Measurements from ENCODE around the gene TMIGD1. TPM values are rescaled to one million over a fixed set of nuclear protein-coding genes. Genes with fewer than 3 reads are reported as not detected.

The TMIGD1 gene
- total RNA-seq, 1 experiment from 2014 or later = not detected

DNA sequence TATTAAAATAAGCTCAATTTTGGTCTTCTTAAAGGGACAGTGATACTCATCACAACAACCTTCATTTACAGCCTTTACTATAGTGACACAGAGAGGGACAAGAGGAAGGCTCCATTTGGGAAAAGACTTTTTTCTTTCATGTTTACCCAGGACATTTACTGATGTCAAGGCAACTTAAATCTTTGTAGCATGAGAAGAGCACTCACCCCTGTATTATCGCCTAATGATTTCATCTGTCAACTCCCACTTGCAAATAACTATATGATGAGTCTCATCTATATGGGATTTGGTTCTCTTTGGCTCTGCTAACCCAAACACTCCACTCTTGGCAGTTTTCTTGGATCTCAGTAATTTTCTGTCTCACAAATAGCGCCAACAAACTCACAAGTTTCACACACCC, 66.2 kb downstream of the TMIGD1 start:
- Histone ChIP-seq H3K9ac (ENCODE audit: extremely low read depth, insufficient read length, low read length) (no peak overlapping the region), H4K20me1 (ENCODE audit: control insufficient read depth, insufficient read depth, insufficient read length) (no peaks in the 10 kb centered on the region), H2BK15ac (ENCODE audit: low read depth, low read length) (no peak overlapping the region), H2BK5ac (ENCODE audit: insufficient read length, low read length) (no peak overlapping the region), H3K4me1 (ENCODE audit: insufficient read depth, low read length) (no peaks in the 10 kb centered on the region), H3K4me2 (ENCODE audit: insufficient read depth, insufficient read length, low read length) (no peak overlapping the region), H3K23me2 (ENCODE audit: insufficient read length, low read depth, low read length, poor library complexity, severe bottlenecking) (no peaks in the 10 kb centered on the region), H4K5ac (ENCODE audit: insufficient read length, low read depth, low read length) (no peak overlapping the region), H2BK12ac (ENCODE audit: insufficient read length, low read depth, low read length) (no peak overlapping the region), H2AFZ (ENCODE audit: low read length) (no peak overlapping the region), H3T11ph (ENCODE audit: low read length) (no peak overlapping the region), H4K8ac (replicated peaks; ENCODE audit: insufficient read length, low read depth, low read length) (no peak overlapping the region), H3K56ac (ENCODE audit: insufficient read length, low read depth, low read length) (no peak overlapping the region), H3K27me3 (ENCODE audit: insufficient read depth, low read length) (no peaks in the 10 kb centered on the region), H3K4ac (ENCODE audit: low read depth, low read length) (no peak overlapping the region), H3K9me3 (ENCODE audit: control insufficient read depth, low read depth, low read length) (no peaks in the 10 kb centered on the region), H3K79me1 (ENCODE audit: insufficient read depth, low read depth, low read length, poor library complexity, severe bottlenecking) (no peaks in the 10 kb centered on the region), H2AK5ac (ENCODE audit: insufficient read length, low read length) (no peak overlapping the region), H3K23ac (ENCODE audit: insufficient read length, low read depth, low read length) (no peak overlapping the region), H2BK20ac (ENCODE audit: low read depth, low read length, poor library complexity, severe bottlenecking) (no peak overlapping the region), H2BK120ac (ENCODE audit: low read depth, low read length, poor library complexity, severe bottlenecking) (no peak overlapping the region), H3K79me2 (ENCODE audit: insufficient read depth, low read length) (no peaks in the 10 kb centered on the region), H3K14ac (ENCODE audit: insufficient read depth, low read length) (no peak overlapping the region), H4K91ac (ENCODE audit: insufficient read length, low read depth, low read length) (no peak overlapping the region), H3K27ac (ENCODE audit: insufficient read length, low read depth, low read length) (no peak overlapping the region), H3K18ac (ENCODE audit: insufficient read length, low read depth, low read length) (no peak overlapping the region)
- Mint-ChIP-seq H3K27me3 (ENCODE audit: low read depth) (no peaks in the 10 kb centered on the region), H3K9me3 (no peaks in the 10 kb centered on the region), H3K4me1 (no peaks in the 10 kb centered on the region), H3K36me3 (ENCODE audit: insufficient read depth in 1 of 3, low read depth in 3 of 3) (peaks cover 10 to 70% (median 45%) of the 10 kb centered on the region in 3 experiments; a peak in 6 of 7 replicates), H3K4me3 (no peak overlapping the region), H3K27ac (no peak overlapping the region)
- DNase-seq = no peak
- TF ChIP-seq CTCF (conservative IDR thresholded peaks at IDR 0.05) = no peak
- no CpG with 5 or more reads among the region's 2 CpGs for WGBS (ENCODE audit: extremely low coverage, insufficient read length, low lambda C conversion rate)

Other genes starting within 250 kb of the TMIGD1 start
- gene NSRP1, start 217.2 kb downstream of the TMIGD1 start, total RNA-seq (2021) = 25.8 and 33.3 TPM in 2 replicates
- 0.02 and 0.44 TPM in 2 replicates for gene SLC6A4, start 98.4 kb downstream of the TMIGD1 start, total RNA-seq (2021)
- 74.7 and 79.9 TPM in 2 replicates for gene BLMH, start 42.1 kb downstream of the TMIGD1 start, total RNA-seq (2021)
- gene CPD, start 44.9 kb upstream of the TMIGD1 start, total RNA-seq (2021) = 42.8 and 47.0 TPM in 2 replicates
- 58.1 TPM in 2 replicates for gene GOSR1, start 143.4 kb upstream of the TMIGD1 start, total RNA-seq (2021)